Measurements from ENCODE around the gene BLOC1S5.
A peak's percentile ranks its signal among the peaks of the same experiment; 100 is the strongest.

Gene BLOC1S5

DNA sequence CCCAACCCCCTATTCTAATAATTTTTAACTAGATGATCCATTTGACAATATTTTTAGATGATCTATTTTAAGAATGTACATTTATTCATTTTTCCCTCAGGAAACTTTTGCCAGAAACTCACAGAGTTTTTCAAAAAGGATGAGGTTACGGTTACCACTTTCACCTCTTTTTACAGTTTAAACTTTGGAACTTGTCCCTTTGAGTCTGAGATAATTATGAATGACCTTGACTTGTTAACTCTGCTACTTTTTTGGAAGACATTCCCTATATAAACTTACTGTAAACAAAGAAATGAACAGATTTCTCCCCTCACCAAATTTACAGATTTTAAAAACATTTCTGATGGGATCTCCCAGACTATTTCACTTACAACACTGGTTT, 18.4 kb upstream of the BLOC1S5 start:
- no peak for DNase-seq (ENCODE audit: extremely low read depth in 1 of 2, low read depth in 1 of 2)

DNA sequence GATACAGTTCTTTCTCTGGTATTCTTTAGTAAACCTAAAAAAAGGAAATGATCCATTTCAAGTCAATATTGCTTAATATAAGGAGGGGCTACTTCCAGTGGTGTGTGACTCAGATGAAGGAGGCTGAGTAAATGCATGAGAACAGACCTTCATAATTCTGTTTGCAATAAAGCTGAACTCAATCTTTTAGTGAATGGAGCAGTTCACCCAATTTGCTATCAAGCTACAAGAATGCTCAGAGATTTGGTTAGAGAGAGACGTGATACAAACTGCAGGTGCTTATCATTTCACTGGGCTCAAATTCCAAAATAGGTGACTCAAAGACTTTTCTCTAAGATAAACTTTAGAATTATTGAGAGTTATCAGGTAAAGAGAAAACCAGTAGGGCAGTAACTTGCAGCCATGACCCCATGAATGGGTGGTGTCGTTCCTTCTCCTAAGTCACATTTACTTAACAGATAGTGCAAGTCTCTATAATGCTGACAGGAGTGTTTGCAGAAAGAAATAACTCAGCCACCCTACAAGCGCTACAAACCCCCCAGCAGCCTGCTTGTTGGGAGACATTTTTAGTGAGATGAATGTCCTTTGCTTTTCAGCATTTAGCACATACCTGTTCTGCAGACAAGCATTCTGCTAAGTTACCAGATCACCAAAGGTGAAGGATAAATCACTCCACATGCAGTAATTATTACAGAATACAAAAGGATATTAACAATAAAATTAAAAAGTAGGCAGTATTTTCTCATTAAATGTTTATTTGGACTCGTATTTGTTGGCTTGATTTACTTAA, 16.4 kb upstream of the BLOC1S5 start:
- no peak for DNase-seq (ENCODE audit: extremely low read depth in 1 of 2, low read depth in 1 of 2)

- DNase-seq (ENCODE audit: extremely low read depth in 1 of 2, low read depth in 1 of 2), result no peak
These were observed 14.9 kb upstream of the BLOC1S5 start for GRCh38 chr6:8079126-8079525.

DNA sequence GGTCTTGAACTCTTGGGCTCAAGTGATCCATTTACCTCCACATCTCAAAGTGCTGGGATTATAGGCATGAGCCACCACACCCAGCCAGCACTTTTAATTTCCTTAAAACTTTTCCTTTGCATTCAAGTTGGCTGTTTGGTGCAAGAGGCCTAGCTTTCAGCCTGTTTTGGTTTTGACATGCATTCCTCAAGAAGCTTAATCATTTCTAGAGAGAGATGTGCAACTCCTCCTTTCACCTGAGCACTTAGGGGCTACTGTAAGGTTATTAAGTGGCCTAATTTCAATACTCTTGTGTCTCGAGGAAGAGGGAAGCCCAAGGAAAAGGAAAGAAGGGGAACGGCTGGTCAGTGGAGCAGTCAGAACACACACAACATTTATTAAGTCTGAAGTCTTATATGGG, 13.8 kb upstream of the BLOC1S5 start:
- DNase-seq (ENCODE audit: extremely low read depth in 1 of 2, low read depth in 1 of 2), result no peak

GRCh38 chr6:8075704-8076103, 11.5 kb upstream of the BLOC1S5 start:
- no peak for DNase-seq (ENCODE audit: extremely low read depth in 1 of 2, low read depth in 1 of 2)

DNA sequence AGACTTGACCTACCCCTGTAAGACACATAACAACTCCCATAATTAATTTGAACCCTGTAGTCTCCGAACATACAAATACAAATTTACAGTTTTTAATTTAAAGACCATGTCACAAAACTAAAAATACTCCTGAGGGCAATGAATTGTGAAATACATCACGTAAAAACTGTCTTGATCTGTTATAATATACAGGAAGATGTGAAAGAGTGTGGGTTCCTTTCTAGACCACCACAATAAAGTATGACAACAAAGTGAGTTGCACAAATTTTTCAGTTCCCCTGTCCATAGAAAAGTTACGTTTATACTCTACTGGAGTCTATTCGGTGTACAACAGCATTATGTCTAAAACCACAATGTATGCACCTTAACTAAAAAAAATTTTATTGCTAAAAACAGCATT, 11.0 kb upstream of the BLOC1S5 start:
- no peak for DNase-seq (ENCODE audit: extremely low read depth in 1 of 2, low read depth in 1 of 2)

- DNase-seq (ENCODE audit: extremely low read depth in 1 of 2, low read depth in 1 of 2), result no peak
These were observed 10.0 kb upstream of the BLOC1S5 start for GRCh38 chr6:8074213-8074612.

DNA sequence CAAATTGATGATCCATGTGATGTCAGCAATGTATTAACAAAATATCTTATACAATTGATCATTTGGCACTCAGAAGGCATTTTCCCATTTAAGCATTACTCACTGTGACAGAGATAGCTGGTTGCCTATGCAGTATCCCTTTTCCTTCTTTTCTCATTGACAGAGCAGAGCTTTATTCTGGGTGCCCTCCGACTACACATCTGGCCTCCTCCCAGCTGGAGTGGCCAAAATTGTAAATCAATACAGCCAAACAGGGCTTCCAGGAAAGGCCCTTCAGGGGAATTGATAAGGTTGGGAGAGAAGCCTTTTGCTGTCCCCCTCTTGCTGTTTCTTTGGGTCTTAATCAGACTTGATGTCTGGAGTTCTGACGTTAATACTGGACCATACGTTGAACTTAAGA, 9.6 kb upstream of the BLOC1S5 start:
- no peak for DNase-seq (ENCODE audit: extremely low read depth in 1 of 2, low read depth in 1 of 2)

GRCh38 chr6:8070718-8071117, 6.5 kb upstream of the BLOC1S5 start:
- no peak for DNase-seq (ENCODE audit: extremely low read depth in 1 of 2, low read depth in 1 of 2)

- DNase-seq (ENCODE audit: extremely low read depth in 1 of 2, low read depth in 1 of 2), result no peak
These were observed 5.6 kb upstream of the BLOC1S5 start for GRCh38 chr6:8069631-8070284.

DNA sequence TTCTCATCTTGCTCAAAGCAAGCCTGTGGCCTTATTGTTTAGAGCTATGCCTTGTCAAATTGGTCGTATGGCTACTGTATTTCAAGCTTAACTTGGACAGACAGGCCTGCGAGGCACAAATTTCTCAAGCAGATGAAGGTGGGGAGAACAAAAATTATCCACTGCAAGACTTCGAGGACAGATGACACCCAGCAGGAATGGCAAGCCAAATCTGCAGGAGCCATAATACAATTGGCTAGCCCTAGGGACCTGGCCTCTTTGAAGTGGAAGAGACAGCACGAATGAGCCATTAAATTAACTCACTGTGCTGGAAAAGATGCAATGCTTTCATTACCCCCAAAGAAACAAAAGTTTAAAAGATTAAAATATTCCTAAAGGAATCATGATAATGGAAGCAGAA, 5.0 kb upstream of the BLOC1S5 start:
- DNase-seq (ENCODE audit: extremely low read depth in 1 of 2, low read depth in 1 of 2), result no peak

GRCh38 chr6:8066108-8066507, 1.9 kb upstream of the BLOC1S5 start:
- no peak for DNase-seq (ENCODE audit: extremely low read depth in 1 of 2, low read depth in 1 of 2)

- DNase-seq (ENCODE audit: extremely low read depth in 1 of 2, low read depth in 1 of 2), result peak in 1 of 2 donors; percentile 29
These were observed 1.3 kb upstream of the BLOC1S5 start for GRCh38 chr6:8065519-8065911.

DNA sequence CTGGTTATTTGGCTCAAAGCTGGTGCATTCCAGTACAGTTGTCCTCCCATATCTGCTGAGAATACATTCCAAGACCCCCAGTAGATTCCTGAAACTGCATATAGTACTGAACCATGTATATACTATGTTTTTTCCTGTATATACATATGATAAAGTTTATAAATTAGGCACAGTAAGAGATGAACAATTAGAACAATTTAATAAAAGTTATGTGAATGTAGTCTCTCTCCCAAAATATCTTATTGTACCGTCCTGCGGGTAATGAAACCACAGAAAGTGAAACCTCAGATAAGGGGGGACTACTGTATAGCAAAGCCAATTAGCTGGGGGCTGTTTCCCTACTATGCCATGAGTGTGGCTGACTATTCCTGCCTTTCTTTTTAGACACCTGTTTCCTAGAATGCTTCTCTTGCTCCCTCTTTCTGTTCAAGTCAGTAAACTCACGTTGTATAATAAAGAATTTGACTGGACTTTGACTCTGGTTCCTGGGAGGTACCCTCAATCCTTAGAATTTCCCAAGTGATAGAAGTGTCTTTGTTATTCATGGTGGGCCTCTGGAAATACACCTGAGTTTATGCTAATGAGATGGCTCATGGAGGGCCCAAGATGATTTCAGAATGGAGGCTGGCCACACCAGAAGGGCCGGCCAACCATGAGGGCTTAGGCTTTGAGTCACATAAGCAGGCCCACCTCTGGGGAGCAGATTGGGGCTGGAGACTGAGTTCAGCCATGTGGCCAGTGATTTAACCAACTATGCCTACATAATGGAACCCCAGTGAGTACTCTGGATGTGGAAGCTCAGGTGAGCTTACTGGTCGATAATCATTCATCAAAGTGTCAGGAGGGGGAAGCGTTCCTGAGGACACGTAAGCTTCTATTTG, 689 bp upstream of the BLOC1S5 start:
- no peak for DNase-seq (ENCODE audit: extremely low read depth in 1 of 2, low read depth in 1 of 2)

DNA sequence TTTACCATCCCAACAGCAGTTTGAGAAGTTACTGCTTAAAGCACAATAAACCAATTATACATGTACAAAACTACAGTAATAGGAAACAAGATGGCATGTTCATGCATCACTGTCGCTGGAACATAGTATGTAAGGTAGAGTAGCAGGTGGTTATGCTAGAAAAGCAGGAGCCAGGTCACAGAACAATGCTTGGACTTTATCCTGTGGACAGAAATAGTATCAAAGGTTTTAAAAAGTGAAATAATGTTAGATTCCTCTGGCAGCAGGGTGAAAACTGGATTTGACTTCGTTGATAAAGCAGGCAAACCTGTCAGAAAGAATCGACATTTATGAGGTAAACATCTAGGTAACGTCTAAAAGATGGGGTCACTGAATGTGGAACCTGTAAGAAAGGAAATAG, 2.5 kb downstream of the BLOC1S5 start:
- DNase-seq (ENCODE audit: extremely low read depth in 1 of 2, low read depth in 1 of 2), result no peak

DNA sequence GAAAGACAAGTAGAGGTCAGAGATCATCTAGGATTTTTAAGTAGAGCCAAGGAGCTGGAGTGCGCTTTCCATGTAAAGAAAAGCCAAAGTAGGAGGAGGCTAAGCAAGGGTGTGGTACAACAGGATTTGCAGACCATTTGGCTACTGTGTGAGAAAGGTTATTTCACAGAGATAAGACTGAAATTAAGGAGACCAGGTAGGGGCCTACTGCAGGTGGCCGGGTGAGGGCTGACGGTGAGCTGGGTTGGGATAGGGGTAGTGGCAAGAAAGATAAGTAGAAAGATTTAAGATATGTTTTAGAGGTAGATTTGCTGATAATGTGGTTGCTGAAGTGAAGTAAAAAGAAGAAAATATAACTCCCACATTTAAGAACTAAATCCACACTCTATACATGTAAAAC, 3.8 kb downstream of the BLOC1S5 start:
- DNase-seq (ENCODE audit: extremely low read depth in 1 of 2, low read depth in 1 of 2), result no peak

GRCh38 chr6:8059129-8059528, 5.1 kb downstream of the BLOC1S5 start:
- no peak for DNase-seq (ENCODE audit: extremely low read depth in 1 of 2, low read depth in 1 of 2)

DNA sequence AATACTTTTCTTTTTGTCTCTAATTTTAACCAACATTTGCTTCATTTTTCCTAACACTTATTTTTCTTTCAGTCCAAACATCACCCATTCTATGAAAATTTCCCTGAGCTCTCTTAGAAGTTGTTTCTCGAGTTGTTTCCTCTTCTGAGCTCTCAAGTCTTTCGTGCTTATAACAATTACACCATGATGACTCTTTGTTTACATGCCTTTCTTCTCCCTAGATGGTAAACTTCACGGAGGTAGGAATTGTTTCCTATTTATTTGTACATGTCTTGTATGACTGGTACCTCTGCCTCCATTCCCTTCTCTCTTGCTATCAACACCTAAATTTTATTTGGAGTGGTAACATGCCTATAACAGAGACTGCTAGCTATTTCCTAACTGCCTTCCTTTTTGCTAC, 6.4 kb downstream of the BLOC1S5 start:
- no peak for DNase-seq (ENCODE audit: extremely low read depth in 1 of 2, low read depth in 1 of 2)

- no peak for DNase-seq (ENCODE audit: extremely low read depth in 1 of 2, low read depth in 1 of 2)
These were observed 6.9 kb downstream of the BLOC1S5 start for GRCh38 chr6:8057263-8057662.

DNA sequence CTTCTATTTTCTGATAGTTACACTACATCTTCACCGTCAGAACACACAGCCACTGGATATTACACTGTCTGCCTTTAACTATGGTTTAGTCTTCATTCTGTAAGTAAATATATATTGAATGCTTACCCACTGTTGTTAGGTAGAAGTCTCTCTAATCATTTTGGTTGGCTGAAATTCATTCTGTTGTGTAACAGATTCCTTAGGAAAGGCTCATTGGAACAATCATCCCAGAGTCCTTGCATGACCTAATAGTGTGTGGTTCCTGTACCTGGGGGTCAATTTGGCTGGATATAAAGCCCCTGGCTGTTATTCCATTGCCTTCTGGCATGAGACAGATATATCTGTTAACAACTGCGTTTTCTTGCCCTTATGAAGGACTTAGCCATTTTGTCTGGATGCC, 9.9 kb downstream of the BLOC1S5 start:
- no peak for DNase-seq (ENCODE audit: extremely low read depth in 1 of 2, low read depth in 1 of 2)

GRCh38 chr6:8047541-8048292, 16.5 kb downstream of the BLOC1S5 start:
- no peak for DNase-seq (ENCODE audit: extremely low read depth in 1 of 2, low read depth in 1 of 2)
